Effector memory CD4-positive, alpha-beta T cell (primary cell): ENCODE measurements around the gene IL1R2.

ENCODE experiments used
- DNase-seq, 3 donors: peaks; one replicate each; pipeline ENCODE4 v3.0.0-alpha.2; 2020
- H3K27ac ChIP-seq: 2 replicates; pipeline ENCODE4 v1.7.0; 2013; ENCODE audit warnings: mild to moderate bottlenecking, low read length, moderate library complexity; ENCODE audit not compliant: insufficient read depth, poor library complexity, severe bottlenecking
- H3K27me3 ChIP-seq: replicated peaks from 2 replicates; pipeline ENCODE4 v1.7.0; 2013; ENCODE audit warnings: mild to moderate bottlenecking, low read length; ENCODE audit not compliant: insufficient read depth, control insufficient read depth, poor library complexity, severe bottlenecking
- H3K36me3 ChIP-seq: 2 replicates; pipeline ENCODE4 v1.7.0; 2013; ENCODE audit warnings: mild to moderate bottlenecking, low read length, moderate library complexity; ENCODE audit not compliant: control insufficient read depth, insufficient read depth
- H3K4me1 ChIP-seq: 2 replicates; pipeline ENCODE4 v1.7.0; 2013; ENCODE audit warnings: low read length, mild to moderate bottlenecking; ENCODE audit not compliant: control insufficient read depth, insufficient read depth, poor library complexity, severe bottlenecking
- H3K4me3 ChIP-seq: 2 replicates; pipeline ENCODE4 v1.7.0; 2013; ENCODE audit warnings: low read length, low read depth, mild to moderate bottlenecking; ENCODE audit not compliant: insufficient read depth, poor library complexity, severe bottlenecking
- H3K9me3 ChIP-seq: 2 replicates; pipeline ENCODE4 v1.7.0; 2013; ENCODE audit warnings: mild to moderate bottlenecking, low read length, moderate library complexity; ENCODE audit not compliant: control insufficient read depth

Gene IL1R2

GRCh38 chr2:101985101-101985792 lies 6.5 kb upstream of the IL1R2 start:
- Histone ChIP-seq H3K4me1 (no peaks in the 10 kb centered on the region), H3K27ac (no peak overlapping the region)

GRCh38 chr2:101985793-101986164 lies 6.0 kb upstream of the IL1R2 start:
- H3K4me1 ChIP-seq = no peaks in the 10 kb centered on the region
- no peak overlapping the region for H3K27ac ChIP-seq

More at GRCh38 chr2:101985101-101985792, 6.5 kb upstream of the IL1R2 start:
- H3K9me3 ChIP-seq = no peaks in the 10 kb centered on the region
- no peaks in the 10 kb centered on the region for H3K27me3 ChIP-seq
- no peak for DNase-seq
- H3K36me3 ChIP-seq = no peaks in the 10 kb centered on the region
- no peak overlapping the region for H3K4me3 ChIP-seq

GRCh38 chr2:101986376-101986775 lies 5.4 kb upstream of the IL1R2 start:
- Histone ChIP-seq H3K4me3 (no peak overlapping the region), H3K27ac (no peak overlapping the region), H3K27me3 (no peaks in the 10 kb centered on the region), H3K36me3 (no peaks in the 10 kb centered on the region), H3K4me1 (no peaks in the 10 kb centered on the region), H3K9me3 (no peaks in the 10 kb centered on the region)
- no peak for DNase-seq

More at GRCh38 chr2:101985793-101986164, 6.0 kb upstream of the IL1R2 start:
- Histone ChIP-seq H3K4me3 (no peak overlapping the region), H3K9me3 (no peaks in the 10 kb centered on the region), H3K27me3 (no peaks in the 10 kb centered on the region), H3K36me3 (no peaks in the 10 kb centered on the region)
- no peak for DNase-seq

DNA sequence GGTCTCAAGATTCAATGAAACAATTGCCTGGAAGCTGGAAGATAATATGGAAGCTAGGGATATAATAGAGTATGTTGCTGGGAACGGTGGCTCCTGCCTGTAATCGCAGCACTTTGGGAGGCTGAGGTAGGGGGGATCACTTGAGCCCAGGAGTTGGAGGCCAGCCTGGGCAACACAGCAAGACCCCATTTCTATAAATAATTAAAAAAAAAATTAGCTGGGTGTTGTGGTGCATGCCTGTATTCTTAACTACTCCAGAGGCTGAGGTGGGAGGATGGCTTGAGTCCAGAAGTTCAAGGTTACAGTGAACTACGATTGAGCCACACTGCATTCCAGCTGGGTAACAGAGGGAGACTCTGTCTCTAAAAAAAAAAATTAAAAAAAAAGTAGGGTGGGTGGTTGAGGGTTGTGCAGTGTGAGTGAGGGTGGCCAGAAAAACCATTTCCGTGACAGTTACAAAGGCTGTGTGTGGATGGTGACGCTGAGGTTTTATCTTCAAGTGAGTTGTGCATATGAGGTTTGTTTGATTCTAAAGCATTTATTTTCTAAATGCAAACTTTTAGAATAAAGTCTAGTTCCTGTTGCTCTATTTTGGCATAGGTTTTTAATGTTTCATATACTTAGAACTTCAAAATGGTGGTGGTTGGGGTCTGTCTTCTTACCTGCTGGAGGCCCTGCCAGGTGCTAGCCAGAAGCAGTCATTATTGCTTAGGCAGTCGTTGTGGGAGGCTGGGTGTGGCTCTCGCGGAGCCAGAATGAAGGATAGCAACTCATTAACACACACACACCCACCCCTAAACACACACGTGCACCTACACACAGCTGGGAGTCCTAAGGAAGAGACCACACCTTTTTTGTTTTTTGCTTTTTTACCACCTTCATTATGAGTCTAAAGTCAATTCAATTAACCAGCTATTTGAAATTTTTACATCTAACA lies 4.7 kb upstream of the IL1R2 start:
- H3K27ac ChIP-seq = no peak overlapping the region
- no peak for DNase-seq
- H3K4me1 ChIP-seq = no peaks in the 10 kb centered on the region
- H3K4me3 ChIP-seq = no peak overlapping the region
- no peaks in the 10 kb centered on the region for H3K27me3 ChIP-seq
- no peaks in the 10 kb centered on the region for H3K36me3 ChIP-seq
- no peaks in the 10 kb centered on the region for H3K9me3 ChIP-seq

DNA sequence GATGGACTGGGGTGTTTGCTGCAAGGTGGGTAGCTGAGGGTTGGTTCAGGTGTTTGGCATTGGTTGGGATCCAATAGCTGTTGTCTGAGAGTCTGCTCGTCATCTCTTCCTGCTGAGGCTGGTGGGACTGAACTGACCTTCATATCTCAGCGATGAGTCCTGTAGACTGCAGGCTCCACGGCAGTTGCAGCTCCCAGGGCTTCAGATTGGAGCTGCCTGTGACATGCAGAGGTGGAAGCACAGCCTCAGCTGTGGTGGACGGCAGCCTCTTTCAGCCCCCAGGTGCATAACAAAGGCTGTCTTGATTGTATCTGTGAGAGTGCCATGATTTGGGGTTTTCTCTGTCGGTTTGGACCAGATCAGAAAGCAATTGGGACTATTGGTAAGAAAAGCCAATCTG lies 3.9 kb upstream of the IL1R2 start:
- no peak for DNase-seq
- H3K27ac ChIP-seq = no peak overlapping the region
- no peak overlapping the region for H3K4me3 ChIP-seq
- H3K4me1 ChIP-seq = no peaks in the 10 kb centered on the region
- no peaks in the 10 kb centered on the region for H3K9me3 ChIP-seq
- H3K27me3 ChIP-seq = no peaks in the 10 kb centered on the region
- H3K36me3 ChIP-seq = no peaks in the 10 kb centered on the region

DNA sequence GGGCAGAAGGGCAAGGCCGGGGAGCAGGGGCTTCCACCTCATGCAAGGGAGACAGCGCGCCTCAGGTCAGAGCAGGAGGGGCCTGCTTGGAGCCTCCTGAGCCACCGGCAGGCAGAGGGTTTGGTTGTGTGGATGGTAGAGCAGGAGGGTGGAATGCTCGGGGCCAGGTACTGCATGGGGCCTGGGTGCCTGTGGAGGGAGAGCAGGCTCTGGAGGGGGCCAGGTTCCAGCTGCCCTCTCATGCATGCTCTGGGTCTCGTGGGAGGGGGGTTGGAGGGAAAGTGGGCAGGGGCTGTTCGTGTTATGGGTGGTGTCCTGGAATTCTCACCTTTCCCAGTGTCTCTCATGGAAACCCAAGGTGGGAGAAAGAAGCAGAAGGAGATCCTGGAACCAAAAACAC lies 3.2 kb upstream of the IL1R2 start:
- Histone ChIP-seq H3K4me3 (no peak overlapping the region), H3K27me3 (no peaks in the 10 kb centered on the region), H3K4me1 (no peaks in the 10 kb centered on the region), H3K9me3 (no peaks in the 10 kb centered on the region), H3K27ac (no peak overlapping the region), H3K36me3 (no peaks in the 10 kb centered on the region)
- no peak for DNase-seq

- no peaks in the 10 kb centered on the region for H3K9me3 ChIP-seq
- H3K36me3 ChIP-seq = no peaks in the 10 kb centered on the region
- no peak for DNase-seq
- H3K4me3 ChIP-seq = no peak overlapping the region
- H3K27me3 ChIP-seq = no peaks in the 10 kb centered on the region
- H3K27ac ChIP-seq = no peak overlapping the region
- no peaks in the 10 kb centered on the region for H3K4me1 ChIP-seq
These were observed 1.9 kb upstream of the IL1R2 start for GRCh38 chr2:101989740-101990460.

DNA sequence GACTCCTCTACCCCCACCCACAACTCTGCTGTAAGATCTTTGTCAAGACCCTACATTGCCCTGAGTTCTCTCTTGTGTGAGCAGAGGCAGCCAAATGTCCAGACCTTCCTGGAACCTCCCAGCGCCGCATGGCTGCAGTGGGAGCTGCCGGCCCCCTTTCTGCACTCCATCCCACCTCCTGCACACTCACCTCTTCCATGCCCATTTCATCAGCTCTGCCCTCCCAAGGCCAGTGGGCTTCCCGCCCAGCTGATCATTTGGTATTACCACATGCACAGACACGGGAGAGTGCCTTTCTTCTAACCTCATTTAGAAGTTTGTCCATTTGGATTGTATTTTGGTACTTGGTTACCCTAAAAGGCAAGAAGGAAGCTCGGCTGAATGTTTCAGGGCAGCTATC lies 2.0 kb downstream of the IL1R2 start:
- Histone ChIP-seq H3K36me3 (no peaks in the 10 kb centered on the region), H3K9me3 (no peaks in the 10 kb centered on the region), H3K4me3 (no peak overlapping the region), H3K27ac (no peak overlapping the region), H3K4me1 (no peaks in the 10 kb centered on the region), H3K27me3 (no peaks in the 10 kb centered on the region)
- no peak for DNase-seq

DNA sequence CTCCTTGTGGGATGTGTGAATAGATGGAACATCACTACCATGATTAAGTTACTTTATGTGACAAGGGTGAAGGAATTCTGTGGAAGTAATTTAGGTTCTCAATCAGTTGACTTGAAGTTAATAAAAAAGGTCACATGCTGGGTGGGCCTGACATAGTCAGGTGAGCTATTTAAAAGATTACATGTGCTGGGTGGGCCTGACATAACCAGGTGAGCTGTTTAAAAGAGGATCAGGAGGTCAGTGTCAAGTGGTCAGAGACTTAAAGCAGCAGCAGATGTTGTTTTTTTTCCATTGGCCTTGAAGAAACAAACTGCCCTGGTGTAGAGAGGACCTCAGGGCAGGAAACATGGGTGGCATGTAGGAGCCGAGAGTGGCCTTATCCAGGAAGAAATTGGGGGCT lies 3.3 kb downstream of the IL1R2 start:
- DNase-seq = no peak
- Histone ChIP-seq H3K36me3 (no peaks in the 10 kb centered on the region), H3K9me3 (no peaks in the 10 kb centered on the region), H3K4me3 (no peak overlapping the region), H3K4me1 (no peaks in the 10 kb centered on the region), H3K27ac (no peak overlapping the region), H3K27me3 (no peaks in the 10 kb centered on the region)

- H3K27ac ChIP-seq = no peak overlapping the region
- no peaks in the 10 kb centered on the region for H3K9me3 ChIP-seq
- H3K4me3 ChIP-seq = no peak overlapping the region
- H3K27me3 ChIP-seq = no peaks in the 10 kb centered on the region
- DNase-seq = no peak
- no peaks in the 10 kb centered on the region for H3K36me3 ChIP-seq
- no peaks in the 10 kb centered on the region for H3K4me1 ChIP-seq
These were observed 4.0 kb downstream of the IL1R2 start for GRCh38 chr2:101995804-101996203.
